Posterior vena cava (tissue), 2 donors: Measurements from ENCODE around the gene CD2AP. TPM values are rescaled to one million over a fixed set of nuclear protein-coding genes. Genes with fewer than 3 reads are reported as not detected.

Source experiments
- DNase-seq: peaks from one replicate; pipeline ENCODE4 v3.0.0-alpha.2; 2020; ENCODE audit warnings: low spot score
- intact Hi-C, 2 donors: fragments of 100-400 bp; cut with DNase I; formaldehyde crosslinking; loops; one replicate each; pipeline versions ENCODE4 v1.14.1 to v1.14.2; 2022 to 2023
- total RNA-seq, 2 donors: library from RNA; stranded (reverse); fragmentation: NEBNext Ultra II Directional; extraction: Animal tissue kit (Norgen Biotek cat#: 25700); gene quantifications; one replicate each; pipeline ENCODE4 v1.2.1, GENCODE V29; 2021
- donor health status: DM: yes; HTN: yes; CAD: no.
- donor health status: DM: yes; HTN: yes; CAD: no.

Gene CD2AP
- total RNA-seq, 2 donors from 2014 or later, result 20.1 to 26.5 TPM

- intact Hi-C loops, result no loop called here
- DNase-seq, result no peak
Measured at GRCh38 chr6:47655719-47656595, 178.4 kb downstream of the CD2AP start.

- no peak for DNase-seq
- intact Hi-C loops, result no loop called here
Measured at GRCh38 chr6:47661960-47662359, 184.4 kb downstream of the CD2AP start.

GRCh38 chr6:47663462-47664216, 186.1 kb downstream of the CD2AP start:
- intact Hi-C loops, result no loop called here
- DNase-seq, result no peak

GRCh38 chr6:47665112-47665511, 187.5 kb downstream of the CD2AP start:
- intact Hi-C loops, result no loop called here
- DNase-seq, result no peak

GRCh38 chr6:47669684-47670513, 192.3 kb downstream of the CD2AP start:
- no peak for DNase-seq
- intact Hi-C loops, result no loop called here

- no peak for DNase-seq
- intact Hi-C loops, result no loop called here
Measured at GRCh38 chr6:47670851-47671250, 193.3 kb downstream of the CD2AP start.

- intact Hi-C loops, result no loop called here
Measured at GRCh38 chr6:47671777-47672176, 194.2 kb downstream of the CD2AP start.

GRCh38 chr6:47672816-47673215, 195.2 kb downstream of the CD2AP start:
- intact Hi-C loops, result no loop called here
- no peak for DNase-seq

More at GRCh38 chr6:47671777-47672176, 194.2 kb downstream of the CD2AP start:
- DNase-seq, result no peak

- intact Hi-C loops, result no loop called here
- no peak for DNase-seq
Measured at GRCh38 chr6:47674673-47675072, 197.1 kb downstream of the CD2AP start.

Other genes starting within 250 kb of the CD2AP start
- 10 to 100 TPM in 1 of 2 donors, 1 to 10 TPM in 1; 4.0 to 10.5 TPM for gene TNFRSF21, start 167.9 kb upstream of the CD2AP start, total RNA-seq
- gene ADGRF4, start 220.8 kb downstream of the CD2AP start, total RNA-seq, result under 1 TPM; 0.10 to 0.19 TPM